ENCODE measurements around the gene LCE5A. TPM values are rescaled to one million over a fixed set of nuclear protein-coding genes. Genes with fewer than 3 reads are reported as not detected.
A peak's percentile ranks its signal among the peaks of the same experiment; 100 is the strongest.

LCE5A gene
- total and polyA plus RNA-seq, 9 of the 15 experiments (the other 6 are each of a cell fraction or from before 2014, with no cell fraction given): not detected

GRCh38 chr1:152473887-152474537 lies 36.6 kb upstream of the LCE5A start (continued):
- TF ChIP-seq TCFL5 (CRISPR knock-in tag; conservative IDR thresholded peaks at IDR 0.05) (no peak), LCOR (CRISPR knock-in tag; IDR thresholded peaks at IDR 0.05) (no peak), KAT7 (CRISPR knock-in tag; IDR thresholded peaks at IDR 0.05; ENCODE audit: borderline replicate concordance) (no peak), SMARCA4 (IDR thresholded peaks at IDR 0.05) (no peak), KLF16 (IDR thresholded peaks at IDR 0.05) (no peak), HINFP (tag; conservative IDR thresholded peaks at IDR 0.05; ENCODE audit: low read depth) (no peak), HOXB6 (CRISPR knock-in tag; IDR thresholded peaks at IDR 0.05; ENCODE audit: borderline replicate concordance) (no peak), SFPQ (IDR thresholded peaks at IDR 0.05; ENCODE audit: low read depth, low read length) (no peak), HCFC1 (IDR thresholded peaks at IDR 0.05; ENCODE audit: low read depth, low read length) (no peak), RCOR1 (IDR thresholded peaks at IDR 0.05; ENCODE audit: borderline replicate concordance in 1 of 2, low read depth in 2 of 2, low read length in 2 of 2) (no peak), FOSL1 (tag; conservative IDR thresholded peaks at IDR 0.05) (peak; percentile 71), ARID2 (IDR thresholded peaks at IDR 0.05) (no peak), ATF7 (IDR thresholded peaks at IDR 0.05) (peak; percentile 33; the same call in 1 of the 2 replicates), PKNOX1 (IDR thresholded peaks at IDR 0.05) (no peak), TSC22D4 (tag; IDR thresholded peaks at IDR 0.05) (no peak), RAD21 (CRISPR knock-in tag; conservative IDR thresholded peaks at IDR 0.05 in 1 of 2, IDR thresholded peaks at IDR 0.05 in 1 of 2) (no peak), SMAD1 (IDR thresholded peaks at IDR 0.05; ENCODE audit: low read depth, low read length, partially characterized antibody) (no peak), RBFOX2 (IDR thresholded peaks at IDR 0.05; ENCODE audit: low read depth, low read length) (no peak), IRF9 (tag; IDR thresholded peaks at IDR 0.05) (no peak), C11orf30 (IDR thresholded peaks at IDR 0.05; ENCODE audit: low read depth) (no peak), CEBPG (CRISPR knock-in tag; IDR thresholded peaks at IDR 0.05) (no peak), CEBPG (tag; conservative IDR thresholded peaks at IDR 0.05 in 1 of 2, IDR thresholded peaks at IDR 0.05 in 1 of 2) (peak; percentile 71 to 85), ZNF79 (CRISPR knock-in tag; IDR thresholded peaks at IDR 0.05; ENCODE audit: low read depth) (no peak), CEBPB (tag; IDR thresholded peaks at IDR 0.05) (peak; percentile 19; the same call in 1 of the 2 replicates)
